Testis (tissue), 3 donors: ENCODE data around the gene FBXL13. TPM values are rescaled to one million over a fixed set of nuclear protein-coding genes. Genes with fewer than 3 reads are reported as not detected.

Experiments used
- DNase-seq: peaks from one replicate; pipeline ENCODE4 v3.0.0-alpha.2; 2019
- H3K27ac ChIP-seq, 2 donors: fragments of 200-600 bp; sonication (generic); one replicate each; pipeline ENCODE4 v1.5.1; 2019
- H3K27me3 ChIP-seq: fragments of 200-600 bp; sonication (generic); one replicate; pipeline ENCODE4 v1.5.1; 2019
- H3K36me3 ChIP-seq: fragments of 200-600 bp; sonication (generic); one replicate; pipeline ENCODE4 v1.5.1; 2017; ENCODE audit warnings: low read depth; ENCODE audit errors: missing control alignments
- H3K4me1 ChIP-seq: fragments of 200-600 bp; sonication (generic); one replicate; pipeline ENCODE4 v1.5.1; 2019
- H3K4me3 ChIP-seq, 2 donors: fragments of 200-600 bp; sonication (generic); one replicate each; pipeline ENCODE4 v1.5.1; 2017 to 2019
- H3K9me3 ChIP-seq: fragments of 200-600 bp; sonication (generic); one replicate; pipeline ENCODE4 v1.5.1; 2017
- POLR2A ChIP-seq: fragments of 450-650 bp; IDR thresholded peaks from one replicate; pipeline ENCODE4 v1.6.1; 2017; ENCODE audit warnings: antibody characterized with exemption, mild to moderate bottlenecking, moderate library complexity
- WGBS, 2 donors: methylation state at CpG; one replicate each; pipeline ENCODE4 v1.1.5; 2018; 5-methylcytosine and 5-hydroxymethylcytosine counted together
- intact Hi-C: fragments of 100-400 bp; cut with DNase I; formaldehyde crosslinking; loops from one replicate; pipeline ENCODE4 v1.15.1; 2023; ENCODE audit warnings: low total_unique reads
- polyA plus RNA-seq: library from polyadenylated mRNA; stranded (reverse); fragments of 350-450 nt; fragmentation: Illumina TruSeq; extraction: RNeasy Lipid Tissue Mini Kit (QIAGEN cat#74804); gene quantifications from one replicate; pipeline ENCODE4 v1.2.3, GENCODE V29; 2014; ENCODE audit warnings: low read depth, low replicate concordance; ENCODE audit not compliant: insufficient read depth
- total RNA-seq, 2 donors: library from RNA; depleted of rRNA; stranded (reverse); fragments of >200 nt; gene quantifications; one replicate each; pipeline ENCODE4 v1.2.3, GENCODE V29; 2016
- TF ChIP-seq, protein P1 (sequence below), 3 experiments: fragments of 450-650 bp in 2 of 3; fragments of 200-600 bp in 1 of 3; sonication (generic) in 1 of 3; IDR thresholded peaks; one replicate each; pipeline ENCODE4 v1.5.1; 2016 to 2019; ENCODE audit warnings: antibody characterized with exemption in 3 of 3, mild to moderate bottlenecking in 2 of 3, moderate library complexity in 1 of 3

The FBXL13 gene
- total and polyA plus RNA-seq, 3 donors from 2014 or later = 21.1 to 38.8 (median 28.6) TPM

DNA sequence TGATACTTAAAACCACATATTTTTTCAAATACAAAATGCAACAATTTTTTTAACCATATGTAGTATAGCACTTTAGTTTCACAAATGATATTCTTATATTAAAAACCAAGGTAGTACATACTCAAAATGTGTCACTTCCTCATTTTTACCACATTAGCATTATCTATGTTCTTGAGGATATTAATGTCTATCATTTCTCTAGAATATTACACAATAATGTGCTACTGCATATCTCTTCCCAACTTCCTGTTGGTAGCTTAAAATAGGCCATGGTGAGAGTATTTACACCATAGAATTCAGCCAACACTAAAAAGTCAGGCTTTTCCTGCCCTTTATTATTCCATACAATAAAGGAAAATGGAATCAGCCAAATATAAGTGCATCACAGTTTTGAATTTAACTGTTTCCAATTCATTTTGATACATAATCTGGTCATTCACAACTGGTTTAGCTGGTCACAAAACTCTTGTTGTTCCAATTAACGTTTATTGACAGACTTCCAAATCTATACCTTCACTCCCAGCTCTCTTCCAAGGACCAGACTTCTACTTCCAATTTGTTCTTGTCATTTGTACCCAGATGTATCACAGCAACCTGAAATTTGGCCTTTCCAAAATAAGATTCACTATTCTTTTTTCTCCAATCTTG lies 181.8 kb downstream of the FBXL13 start:
- 76 to 77% methylated on average over 1 of the region's 1 CpG for WGBS, 2 donors
- Histone ChIP-seq H3K4me3 (no peak overlapping the region), H3K36me3 (no peaks in the 10 kb centered on the region), H3K4me1 (peaks cover 16% of the 10 kb centered on the region), H3K9me3 (no peaks in the 10 kb centered on the region), H3K27ac (no peak overlapping the region), H3K27me3 (no peaks in the 10 kb centered on the region)
- TF ChIP-seq, protein P1, sequence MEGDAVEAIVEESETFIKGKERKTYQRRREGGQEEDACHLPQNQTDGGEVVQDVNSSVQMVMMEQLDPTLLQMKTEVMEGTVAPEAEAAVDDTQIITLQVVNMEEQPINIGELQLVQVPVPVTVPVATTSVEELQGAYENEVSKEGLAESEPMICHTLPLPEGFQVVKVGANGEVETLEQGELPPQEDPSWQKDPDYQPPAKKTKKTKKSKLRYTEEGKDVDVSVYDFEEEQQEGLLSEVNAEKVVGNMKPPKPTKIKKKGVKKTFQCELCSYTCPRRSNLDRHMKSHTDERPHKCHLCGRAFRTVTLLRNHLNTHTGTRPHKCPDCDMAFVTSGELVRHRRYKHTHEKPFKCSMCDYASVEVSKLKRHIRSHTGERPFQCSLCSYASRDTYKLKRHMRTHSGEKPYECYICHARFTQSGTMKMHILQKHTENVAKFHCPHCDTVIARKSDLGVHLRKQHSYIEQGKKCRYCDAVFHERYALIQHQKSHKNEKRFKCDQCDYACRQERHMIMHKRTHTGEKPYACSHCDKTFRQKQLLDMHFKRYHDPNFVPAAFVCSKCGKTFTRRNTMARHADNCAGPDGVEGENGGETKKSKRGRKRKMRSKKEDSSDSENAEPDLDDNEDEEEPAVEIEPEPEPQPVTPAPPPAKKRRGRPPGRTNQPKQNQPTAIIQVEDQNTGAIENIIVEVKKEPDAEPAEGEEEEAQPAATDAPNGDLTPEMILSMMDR (IDR thresholded peaks at IDR 0.05) = no peak
- TF ChIP-seq POLR2A = no peak
- intact Hi-C loops = no loop called here
- no peak for DNase-seq

DNA sequence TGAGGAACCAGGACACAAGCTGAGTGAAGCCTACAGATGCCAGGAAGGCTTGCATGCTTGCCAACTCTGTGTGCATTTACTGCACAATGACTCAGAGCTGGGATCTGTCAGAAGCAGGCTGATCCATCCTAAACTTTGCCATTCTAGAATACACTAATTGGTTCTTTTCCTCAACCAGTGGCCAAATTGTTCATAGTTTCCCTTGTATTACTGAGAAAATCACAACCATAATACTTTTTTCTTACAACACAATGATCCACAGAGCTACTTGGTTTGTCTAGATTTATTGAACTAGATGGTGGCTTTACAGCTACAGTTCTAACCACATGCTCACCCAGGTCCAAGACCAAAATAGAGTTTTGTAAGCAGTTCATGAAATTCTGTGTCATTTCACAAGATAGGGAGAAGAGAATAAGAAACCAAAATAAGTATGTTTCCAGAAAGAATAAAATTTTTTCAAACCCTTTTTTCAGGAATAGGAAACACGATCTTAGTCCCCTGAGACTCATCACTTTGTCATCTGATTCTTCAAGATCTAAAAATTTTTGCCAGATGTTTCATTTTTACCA lies 182.8 kb downstream of the FBXL13 start:
- H3K27ac ChIP-seq = no peak overlapping the region

GRCh38 chr7:102890971-102891692 lies 183.5 kb downstream of the FBXL13 start:
- H3K27ac ChIP-seq = no peak overlapping the region
- no peaks in the 10 kb centered on the region for H3K9me3 ChIP-seq
- no peak overlapping the region for H3K4me3 ChIP-seq
- peaks cover 7% of the 10 kb centered on the region for H3K4me1 ChIP-seq
- intact Hi-C loops = no loop called here
- TF ChIP-seq, protein P1 (IDR thresholded peaks at IDR 0.05) = no peak
- no peak for TF ChIP-seq POLR2A
- no peaks in the 10 kb centered on the region for H3K36me3 ChIP-seq
- DNase-seq = no peak
- WGBS, 2 donors = 89 to 92% methylated on average over 5 of the region's 5 CpGs
- H3K27me3 ChIP-seq = no peaks in the 10 kb centered on the region

More for the DNA sequence above, 182.8 kb downstream of the FBXL13 start:
- Histone ChIP-seq H3K9me3 (no peaks in the 10 kb centered on the region), H3K4me3 (no peak overlapping the region), H3K4me1 (peaks cover 11% of the 10 kb centered on the region), H3K36me3 (no peaks in the 10 kb centered on the region), H3K27me3 (no peaks in the 10 kb centered on the region)
- TF ChIP-seq, protein P1 (IDR thresholded peaks at IDR 0.05) = no peak
- no peak for TF ChIP-seq POLR2A
- WGBS, 2 donors = 48 to 55% methylated on average over 1 of the region's 1 CpG
- no peak for DNase-seq
- intact Hi-C loops = no loop called here

DNA sequence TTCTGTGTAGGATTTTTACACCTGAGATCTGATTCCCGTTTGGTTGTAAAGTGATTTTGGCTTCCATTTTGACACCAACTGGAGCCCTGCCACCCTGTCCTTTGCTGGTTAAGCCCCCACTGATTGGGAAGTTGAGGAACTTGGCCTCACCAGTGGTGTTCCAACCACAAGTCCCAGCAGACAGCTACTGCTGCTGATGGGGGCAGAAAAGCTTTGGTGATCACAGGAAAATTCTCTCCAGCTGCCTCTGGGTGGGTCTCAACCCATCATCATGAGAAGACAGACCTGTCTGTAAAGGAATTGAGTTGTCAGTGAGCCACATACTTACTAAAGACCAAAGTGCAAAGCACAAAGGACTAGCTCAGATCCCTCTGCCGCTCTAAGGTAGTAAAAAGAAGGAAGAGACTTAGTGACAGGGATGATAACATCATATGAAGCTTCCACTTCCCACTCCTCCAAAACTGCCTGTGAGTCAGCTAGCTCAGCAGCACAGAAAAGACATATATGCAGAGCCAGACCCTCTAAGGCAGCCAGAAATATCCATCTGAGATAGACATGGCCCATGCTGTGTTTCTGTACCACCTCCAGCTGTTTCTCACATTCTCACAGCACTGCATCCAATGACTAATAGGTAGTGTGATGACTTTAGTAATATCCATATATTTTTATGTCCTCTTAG lies 184.2 kb downstream of the FBXL13 start:
- TF ChIP-seq POLR2A = no peak
- TF ChIP-seq, protein P1 (IDR thresholded peaks at IDR 0.05) = no peak
- WGBS, 2 donors = 89% methylated on average over 2 of the region's 2 CpGs
- intact Hi-C loops = no loop called here

More for the DNA sequence above, 184.2 kb downstream of the FBXL13 start:
- no peaks in the 10 kb centered on the region for H3K9me3 ChIP-seq
- H3K36me3 ChIP-seq = no peaks in the 10 kb centered on the region
- peaks cover 7% of the 10 kb centered on the region for H3K4me1 ChIP-seq
- no peak for DNase-seq
- no peak overlapping the region for H3K27ac ChIP-seq
- no peak overlapping the region for H3K4me3 ChIP-seq
- no peaks in the 10 kb centered on the region for H3K27me3 ChIP-seq
